Left cardiac atrium (tissue), 4 donors: ENCODE results near the gene ELL. TPM values are rescaled to one million over a fixed set of nuclear protein-coding genes. Genes with fewer than 3 reads are reported as not detected.

Experiments used
- ATAC-seq, 2 donors: fragments of 200-7000 bp; cut with Tn5 transposase; one replicate each; pipeline ENCODE4 v1.9.1; 2020; ENCODE audit warnings: mild to moderate bottlenecking in 2 of 2, moderate library complexity in 2 of 2
- DNase-seq: peaks from one replicate; pipeline ENCODE4 v3.0.0-alpha.2; 2020
- intact Hi-C, 2 donors: fragments of 100-400 bp; cut with DNase I; formaldehyde crosslinking; loops; one replicate each; pipeline versions ENCODE4 v1.14.1 to v1.15.1; 2022 to 2023
- total RNA-seq, 2 donors: library from RNA; stranded (reverse); fragmentation: NEBNext Ultra II Directional; extraction: Animal tissue kit (Norgen Biotek cat#: 25700); gene quantifications; one replicate each; pipeline ENCODE4 v1.2.1, GENCODE V29; 2021
- donor health status: DM: no; HTN: yes; CAD: no.
- donor health status: DM: no; HTN: yes; CAD: no; lungs with severe emphysema.
- donor health status: DM: yes; HTN: yes; CAD: no.
- donor health status: Dilated cardiomyopathy.

Gene ELL
- total RNA-seq, 2 donors from 2014 or later = 10.8 to 18.7 TPM

- DNase-seq (peak; percentile 85), ATAC-seq (peak; percentile 75)
- intact Hi-C loops = no loop called here
Observed at GRCh38 chr19:18478545-18479311, 43.1 kb downstream of the ELL start.

GRCh38 chr19:18477974-18478373 is 43.9 kb downstream of the ELL start:
- ATAC-seq (no peak), DNase-seq (no peak)
- intact Hi-C loops = no loop called here

GRCh38 chr19:18477042-18477779 is 44.7 kb downstream of the ELL start:
- intact Hi-C loops = no loop called here
- DNase-seq (no peak), ATAC-seq (no peak)

GRCh38 chr19:18476507-18477041 is 45.3 kb downstream of the ELL start:
- no peak for ATAC-seq
- no peak for DNase-seq
- intact Hi-C loops = no loop called here

- no peak for DNase-seq
- ATAC-seq = no peak
- intact Hi-C loops = no loop called here
Observed at GRCh38 chr19:18475762-18476331, 46.0 kb downstream of the ELL start.

- ATAC-seq = no peak
- intact Hi-C loops = no loop called here
- DNase-seq = no peak
Observed at GRCh38 chr19:18475004-18475453, 46.8 kb downstream of the ELL start.

- ATAC-seq (no peak), DNase-seq (no peak)
- intact Hi-C loops = loop anchor here in 1 of 2 donors (5.0 kb wide), 1 partner anchor 33 kb away; no protein-coding TSS in a partner anchor
Observed at GRCh38 chr19:18474366-18474887, 47.4 kb downstream of the ELL start.

GRCh38 chr19:18473706-18474087 is 48.2 kb downstream of the ELL start:
- intact Hi-C loops = loop anchor here in 1 of 2 donors (5.0 kb wide), 1 partner anchor 34 kb away; no protein-coding TSS in a partner anchor
- DNase-seq = no peak
- no peak for ATAC-seq

GRCh38 chr19:18473003-18473705 is 48.7 kb downstream of the ELL start:
- intact Hi-C loops = loop anchor here in 1 of 2 donors (5.0 kb wide), 1 partner anchor 34 kb away; no protein-coding TSS in a partner anchor
- ATAC-seq (no peak), DNase-seq (no peak)

- intact Hi-C loops = loop anchor here in 1 of 2 donors (5.0 kb wide), 1 partner anchor 37 kb away; no protein-coding TSS in a partner anchor
- DNase-seq (no peak), ATAC-seq (no peak)
Observed at GRCh38 chr19:18470787-18471186, 51.1 kb downstream of the ELL start.

GRCh38 chr19:18469069-18469846 is 52.6 kb downstream of the ELL start:
- DNase-seq = peak; percentile 65
- peak; percentile 44 to 50 for ATAC-seq
- intact Hi-C loops = loop anchor here in 1 of 2 donors (10.0 kb wide), 2 partner anchors 46 to 96 kb away; no protein-coding TSS in a partner anchor

GRCh38 chr19:18468517-18468916 is 53.4 kb downstream of the ELL start:
- intact Hi-C loops = loop anchor here in 1 of 2 donors (10.0 kb wide), 2 partner anchors 46 to 96 kb away; no protein-coding TSS in a partner anchor
- ATAC-seq = no peak

GRCh38 chr19:18467978-18468377 is 53.9 kb downstream of the ELL start:
- DNase-seq (no peak), ATAC-seq (no peak)
- intact Hi-C loops = loop anchor here in 1 of 2 donors (10.0 kb wide), 2 partner anchors 47 to 97 kb away; no protein-coding TSS in a partner anchor

More at GRCh38 chr19:18468517-18468916, 53.4 kb downstream of the ELL start:
- DNase-seq = no peak

- DNase-seq (no peak), ATAC-seq (no peak)
- intact Hi-C loops = loop anchor here in 1 of 2 donors (10.0 kb wide), 2 partner anchors 48 to 98 kb away; no protein-coding TSS in a partner anchor
Observed at GRCh38 chr19:18466354-18466753, 55.5 kb downstream of the ELL start.

GRCh38 chr19:18465964-18466339 is 55.9 kb downstream of the ELL start:
- DNase-seq = no peak
- no peak for ATAC-seq
- intact Hi-C loops = loop anchor here in 1 of 2 donors (10.0 kb wide), 2 partner anchors 49 to 99 kb away; no protein-coding TSS in a partner anchor

- ATAC-seq = no peak
- intact Hi-C loops = loop anchor here in 1 of 2 donors (10.0 kb wide), 2 partner anchors 49 to 99 kb away; no protein-coding TSS in a partner anchor
- DNase-seq = no peak
Observed at GRCh38 chr19:18465214-18465963, 56.5 kb downstream of the ELL start.

- DNase-seq = peak; percentile 79
- intact Hi-C loops = loop anchor here in 1 of 2 donors (10.0 kb wide), 2 partner anchors 50 to 100 kb away; no protein-coding TSS in a partner anchor
- ATAC-seq = peak; percentile 47 to 54
Observed at GRCh38 chr19:18464646-18465045, 57.2 kb downstream of the ELL start.
